ELR (cell line): Measurements from ENCODE around the gene NEURL4.

Experiments used
- DNase-seq: peaks from one replicate; pipeline ENCODE4 v3.0.0-alpha.2; 2015; ENCODE audit warnings: low read depth

Gene NEURL4

DNA sequence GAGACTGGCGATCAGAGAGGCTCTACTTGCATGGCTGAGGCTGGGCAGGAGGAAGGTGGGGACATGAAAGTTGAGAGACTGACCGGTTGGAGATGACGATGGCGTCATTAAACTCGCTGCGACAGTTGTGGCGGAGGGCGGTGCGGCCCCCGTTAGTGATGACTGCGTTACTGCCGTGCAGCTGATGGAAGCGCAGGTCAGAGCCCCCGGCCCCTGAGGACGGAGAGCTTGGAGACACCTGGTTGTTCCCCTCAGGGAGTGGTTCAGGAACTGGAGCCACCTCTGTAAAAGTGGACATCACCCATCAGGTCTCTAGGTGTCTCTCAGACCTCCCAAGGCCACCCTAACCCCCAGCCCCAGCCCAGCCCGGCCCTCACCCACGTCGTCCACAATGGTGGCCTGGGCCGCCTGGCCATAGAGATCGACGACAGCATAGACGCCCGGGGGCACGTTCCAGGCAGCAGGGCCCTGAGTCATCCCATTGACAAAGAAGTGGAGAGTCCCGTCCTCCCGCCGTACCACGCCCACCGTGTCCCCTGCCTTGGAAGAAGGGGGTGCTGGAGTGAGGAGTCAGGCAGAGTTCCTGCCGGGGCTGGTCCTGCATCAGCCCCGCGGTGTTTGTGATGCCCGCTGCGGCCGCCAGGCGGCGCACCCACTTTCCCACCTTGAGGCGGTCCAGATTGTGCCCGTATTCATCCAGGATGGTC lies 5.3 kb downstream of the NEURL4 start:
- peak; percentile 69 for DNase-seq

- no peak for DNase-seq
These were observed 6.5 kb downstream of the NEURL4 start for GRCh38 chr17:7322520-7323194.

- no peak for DNase-seq
These were observed 7.7 kb downstream of the NEURL4 start for GRCh38 chr17:7321466-7321865.

DNA sequence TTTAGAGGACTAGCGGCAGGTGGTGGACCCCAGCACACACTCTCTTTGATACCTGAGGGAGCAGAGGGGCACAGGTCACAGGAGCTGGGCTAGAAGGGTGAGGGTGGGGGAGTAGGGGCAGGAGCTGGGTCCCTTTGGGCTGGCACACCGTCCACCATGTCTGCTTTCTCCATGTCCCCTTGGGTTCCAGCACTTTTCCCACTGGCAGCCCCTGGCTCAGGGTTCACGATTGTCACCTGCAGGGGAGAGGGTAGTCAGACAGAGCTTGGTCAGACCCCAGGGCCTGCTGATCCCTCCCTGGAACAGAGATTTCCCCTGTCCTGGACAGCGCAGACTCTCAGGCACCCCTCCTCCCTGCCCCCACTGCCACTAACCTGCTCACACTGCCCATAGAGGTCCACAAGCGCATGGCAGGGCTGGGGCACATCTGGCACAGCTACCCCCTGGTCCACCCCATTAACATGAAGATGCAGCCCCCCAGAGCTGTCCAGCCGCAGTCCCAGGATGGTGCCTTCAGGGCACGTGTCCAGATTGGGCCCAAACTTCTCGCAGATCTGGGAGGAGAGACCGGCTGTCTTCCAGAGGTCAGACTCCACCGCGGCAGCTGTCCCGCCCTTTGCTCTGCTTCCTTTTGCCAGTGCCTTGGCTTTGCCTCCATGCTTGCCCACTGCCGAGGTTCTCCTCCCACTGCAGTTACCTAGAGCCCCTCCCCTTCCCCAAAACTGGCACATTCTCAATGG lies 10.8 kb downstream of the NEURL4 start:
- no peak for DNase-seq

GRCh38 chr17:7317161-7317803 lies 11.9 kb downstream of the NEURL4 start:
- no peak for DNase-seq

DNA sequence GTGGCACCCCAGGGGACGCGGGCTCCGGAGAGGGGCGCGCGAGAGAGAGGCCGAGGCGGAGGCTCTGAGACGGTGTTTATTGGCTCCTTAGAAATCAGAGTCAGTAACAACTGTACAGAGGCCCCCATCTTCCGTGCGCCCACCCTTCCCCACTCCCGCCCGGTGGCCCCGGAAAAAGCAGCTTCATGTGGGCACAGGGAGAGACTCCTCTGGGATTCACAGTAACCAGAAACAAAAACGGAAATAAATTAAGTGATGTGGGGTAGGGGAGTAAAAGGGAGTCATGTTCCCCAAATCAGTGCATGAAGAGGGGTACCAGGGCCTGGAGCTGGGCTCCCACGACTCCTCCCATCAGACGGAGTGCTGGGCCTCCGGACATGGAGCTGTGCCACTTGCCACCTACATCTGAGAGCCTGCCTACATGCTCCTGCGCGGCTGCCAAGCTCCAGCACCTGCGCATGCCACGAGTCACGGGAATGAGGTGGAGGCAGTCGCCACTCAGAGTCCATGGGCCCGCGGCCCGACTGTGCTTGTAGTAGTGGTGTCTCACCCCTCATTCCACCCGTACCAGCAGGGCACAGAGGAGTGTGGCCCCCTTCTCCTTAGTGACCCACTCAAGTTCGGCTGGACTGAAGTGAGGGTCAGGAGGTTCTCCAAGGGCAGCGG lies 13.4 kb downstream of the NEURL4 start:
- no peak for DNase-seq

DNA sequence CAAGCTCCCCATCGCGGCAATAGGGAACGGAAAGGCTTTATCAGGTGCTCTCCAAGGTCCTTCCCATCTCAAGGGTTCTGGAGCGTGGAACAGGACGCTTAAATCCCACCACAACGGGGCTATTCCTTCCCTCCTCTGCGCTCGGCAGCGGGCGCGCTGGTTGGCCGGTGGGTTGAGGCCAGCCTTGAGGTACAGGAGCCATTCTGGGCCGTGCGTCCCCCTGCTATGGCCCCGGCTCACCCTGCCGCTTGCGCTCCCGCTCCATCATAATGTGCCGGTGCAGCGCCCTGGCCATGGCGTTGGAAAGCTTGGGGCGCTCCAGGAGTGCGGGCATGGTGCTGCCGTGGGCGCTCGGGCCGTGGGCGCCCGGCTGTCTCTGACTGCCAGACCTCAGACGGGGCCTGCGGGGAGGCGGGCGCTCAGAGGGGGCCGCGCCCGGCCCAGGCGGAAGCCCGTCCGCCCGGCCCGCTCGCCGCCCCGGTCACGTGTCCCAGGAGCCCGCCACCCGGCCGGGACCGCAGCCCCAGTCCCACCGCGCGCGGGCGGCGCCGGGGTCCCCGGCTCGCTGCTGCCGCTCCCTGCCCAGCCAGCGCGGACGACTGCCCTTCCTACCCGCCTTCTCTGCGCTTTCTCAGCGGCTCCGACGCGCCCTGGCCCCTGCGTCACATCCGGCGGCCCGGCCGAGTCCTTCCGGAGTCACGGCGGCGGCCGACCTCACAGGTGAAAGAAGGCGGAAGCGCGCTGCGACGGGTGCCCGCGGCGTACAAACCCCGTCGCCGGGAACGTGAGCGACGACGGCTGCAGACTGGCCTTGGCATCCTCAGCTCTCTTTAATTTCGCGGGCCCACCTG lies 14.2 kb downstream of the NEURL4 start, which contains the start of gene GPS2:
Gene GPS2, minus strand, starts transcription at position 642 of the 851 bp plus-strand sequence. Its CDS starts 308 bp downstream, at position 334.
- peak; percentile 90 for DNase-seq

- peak; percentile 73 for DNase-seq
These were observed 15.0 kb downstream of the NEURL4 start for GRCh38 chr17:7313890-7314718.

- DNase-seq = peak; percentile 67
These were observed 15.8 kb downstream of the NEURL4 start for GRCh38 chr17:7313088-7313889.

DNA sequence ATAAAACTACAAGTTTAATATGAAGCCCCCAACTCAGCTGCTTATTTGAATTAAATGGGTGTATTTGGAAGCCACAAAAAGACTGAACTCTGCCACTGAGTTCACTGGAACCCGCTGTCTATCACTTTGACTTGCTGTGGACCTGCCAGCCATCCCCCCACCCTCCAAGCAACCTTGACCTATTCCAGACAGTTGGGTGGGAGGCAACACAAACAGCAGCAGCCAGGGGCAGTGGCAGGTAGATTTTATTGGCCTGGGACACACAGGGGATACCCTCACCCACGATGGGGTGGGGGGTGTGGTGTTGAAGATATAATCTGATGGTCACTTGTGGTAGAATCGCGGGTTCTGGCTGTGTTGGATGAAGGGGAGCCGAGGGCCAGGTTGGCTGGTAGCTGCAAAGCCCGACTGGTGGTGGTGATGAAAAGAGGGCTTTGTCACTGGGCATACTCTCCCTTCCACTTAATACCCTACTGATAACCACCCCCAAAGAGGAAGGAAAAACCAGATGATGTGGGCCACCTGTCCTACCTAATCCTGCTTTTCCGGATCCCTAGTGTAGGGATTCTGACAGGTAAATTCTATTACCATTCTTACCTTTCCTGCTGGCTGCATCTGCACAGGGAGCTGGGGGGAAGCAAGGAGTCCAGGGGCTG lies 16.6 kb downstream of the NEURL4 start:
- DNase-seq = no peak

- DNase-seq = no peak
These were observed 17.9 kb downstream of the NEURL4 start for GRCh38 chr17:7311110-7311705.

- no peak for DNase-seq
These were observed 19.5 kb downstream of the NEURL4 start for GRCh38 chr17:7309628-7310027.

GRCh38 chr17:7308625-7309433 lies 20.3 kb downstream of the NEURL4 start:
- DNase-seq = peak; percentile 89

- DNase-seq = peak; percentile 57
These were observed 21.2 kb downstream of the NEURL4 start for GRCh38 chr17:7307686-7308624.

- peak; percentile 100 for DNase-seq
These were observed 22.0 kb downstream of the NEURL4 start, which contains the start of gene EIF5A for GRCh38 chr17:7306911-7307685. EIF5A (plus strand) TSS chr17:7307628; CDS start chr17:7309636, 2,008 bp downstream.
